ENCODE results near the gene NCBP1.

NCBP1 gene

GRCh38 chr9:97660847-97661246 is 27.2 kb downstream of the NCBP1 start:
- DNase-seq (ENCODE audit: extremely low spot score): no peak
- CTCF ChIA-PET: interaction anchor here (0.8 to 2.4 kb wide), 9 partner anchors 12 to 213 kb away, joined by 3 to 11 read pairs (median 3); no protein-coding TSS in a partner anchor
- POLR2A ChIA-PET: interaction anchor here (0.6 kb wide), 1 partner anchor 28 kb away, joined by 9 read pairs; the partner anchor contains the start of gene TSTD2
- no peak for TF ChIP-seq CTCF (IDR thresholded peaks at IDR 0.05; ENCODE audit: control extremely low read depth, extremely low read depth, low read depth, missing control alignments)

- no peak for TF ChIP-seq CTCF (IDR thresholded peaks at IDR 0.05; ENCODE audit: control extremely low read depth, extremely low read depth, low read depth, missing control alignments)
- POLR2A ChIA-PET: no interaction called here
- CTCF ChIA-PET: no interaction called here
- DNase-seq (ENCODE audit: extremely low spot score): no peak
Observed at GRCh38 chr9:97665742-97666141, 32.1 kb downstream of the NCBP1 start.

GRCh38 chr9:97666907-97667686 is 33.5 kb downstream of the NCBP1 start:
- no peak for TF ChIP-seq CTCF (IDR thresholded peaks at IDR 0.05; ENCODE audit: control extremely low read depth, extremely low read depth, low read depth, missing control alignments)
- ChIA-PET POLR2A (no interaction called here), CTCF (interaction anchor here (0.9 to 1.6 kb wide), 4 partner anchors 11 to 197 kb away, joined by 3 to 5 read pairs (median 4); no protein-coding TSS in a partner anchor)
- no peak for DNase-seq (ENCODE audit: extremely low spot score)

DNA sequence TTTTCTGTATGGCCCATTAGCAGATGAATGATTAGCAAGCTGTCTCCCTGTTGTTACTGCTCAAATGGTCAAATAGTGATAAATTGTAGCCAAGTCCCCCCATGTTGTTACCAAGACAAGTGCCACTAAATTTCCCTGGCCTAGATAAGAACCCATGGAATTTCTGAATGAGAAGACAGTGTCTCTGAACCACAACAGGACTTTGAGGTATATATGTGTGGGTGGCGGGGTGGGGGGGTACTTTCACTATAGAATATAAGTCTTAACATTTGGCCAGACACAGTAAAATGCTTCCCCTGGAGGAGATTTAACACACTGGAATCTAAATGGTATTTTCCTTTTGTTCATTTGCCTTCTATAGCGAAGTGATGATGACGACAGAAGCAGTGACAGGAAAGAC is 34.9 kb downstream of the NCBP1 start:
- ChIA-PET POLR2A (no interaction called here), CTCF (no interaction called here)
- TF ChIP-seq CTCF (IDR thresholded peaks at IDR 0.05; ENCODE audit: control extremely low read depth, extremely low read depth, low read depth, missing control alignments): no peak
- DNase-seq (ENCODE audit: extremely low spot score): no peak

- CTCF ChIA-PET: interaction anchor here (0.7 to 1.4 kb wide), 5 partner anchors 14 to 202 kb away, joined by 3 read pairs; no protein-coding TSS in a partner anchor
- no peak for TF ChIP-seq CTCF (IDR thresholded peaks at IDR 0.05; ENCODE audit: control extremely low read depth, extremely low read depth, low read depth, missing control alignments)
- DNase-seq (ENCODE audit: extremely low spot score): no peak
- POLR2A ChIA-PET: no interaction called here
Observed at GRCh38 chr9:97670586-97670985, 37.0 kb downstream of the NCBP1 start.

DNA sequence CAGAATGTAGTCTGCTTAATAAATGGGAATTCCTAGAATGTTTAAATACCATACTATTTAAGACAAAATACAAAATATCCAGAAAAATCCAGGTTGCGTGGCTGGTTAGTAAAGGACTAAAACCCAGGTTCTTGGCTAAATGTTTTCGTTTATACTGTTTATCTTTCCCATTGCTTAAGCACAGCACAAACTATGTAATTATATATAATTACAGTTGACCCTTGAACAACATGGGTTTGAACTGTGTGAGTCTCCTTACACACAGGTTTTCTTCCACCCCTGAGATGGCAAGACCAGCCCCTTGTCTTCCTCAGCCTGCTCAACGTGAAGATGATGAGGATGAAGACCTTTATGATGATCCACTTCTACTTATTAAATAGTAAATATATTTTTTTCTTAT is 38.8 kb downstream of the NCBP1 start:
- TF ChIP-seq CTCF (IDR thresholded peaks at IDR 0.05; ENCODE audit: control extremely low read depth, extremely low read depth, low read depth, missing control alignments): no peak
- ChIA-PET CTCF (interaction anchor here (0.9 to 3.3 kb wide), 3 partner anchors 9 to 218 kb away, joined by 3 to 11 read pairs (median 3); no protein-coding TSS in a partner anchor), POLR2A (no interaction called here)
- no peak for DNase-seq (ENCODE audit: extremely low spot score)
